ENCODE results near the gene CRYBB1. TPM values are rescaled to one million over a fixed set of nuclear protein-coding genes. Genes with fewer than 3 reads are reported as not detected.

The CRYBB1 gene
- under 1 TPM in 2 of 4 donors, not detected in 2; 0.25 to 0.75 TPM for polyA plus RNA-seq
- long read RNA-seq, donor 1: 0 reads
- long read RNA-seq, donor 2: 0 reads
- long read RNA-seq, donor 3: 0 reads
- long read RNA-seq, donor 4: 0 reads
- long read RNA-seq, donor 5: 0 reads
- long read RNA-seq, donor 6: 0 reads
- long read RNA-seq, donor 7: 0 reads
- long read RNA-seq, donor 8: 0 reads
- long read RNA-seq, donor 9, partial matches to known transcripts: 0 of 1 reads
- long read RNA-seq, donor 9, other reads (novel, unspliced or antisense): 0 of 1 reads
- long read RNA-seq, donor 10, partial matches to known transcripts: 0 of 1 reads
- long read RNA-seq, donor 10, other reads (novel, unspliced or antisense): 0 of 1 reads

- Histone ChIP-seq H3K27me3 (ENCODE audit: control insufficient read depth in 3 of 3, insufficient read depth in 3 of 3, low read length in 3 of 3) (peaks cover 0 to 10% (median 0%) of the 10 kb centered on the region in 3 donors), H3K4me3 (ENCODE audit: low read depth in 1 of 3, low read length in 3 of 3) (no peak within 1 kb of the TSS), H3K36me3 (ENCODE audit: control insufficient read depth in 3 of 3, insufficient read depth in 2 of 3, low read depth in 1 of 3, low read length in 3 of 3) (no peaks in the 10 kb centered on the region), H3K27ac (ENCODE audit: low read depth in 1 of 3, low read length in 2 of 3) (no peak within 1 kb of the TSS), H3K4me1 (ENCODE audit: control insufficient read depth in 3 of 3, insufficient read depth in 2 of 3, low read depth in 1 of 3, low read length in 2 of 3) (no peaks in the 10 kb centered on the region), H3K9me3 (ENCODE audit: control insufficient read depth in 2 of 2, insufficient read depth in 1 of 2, low read depth in 1 of 2, low read length in 1 of 2) (no peaks in the 10 kb centered on the region)
- DNase-seq (no peak), FAIRE-seq (no peak)
- 58 to 64% (median 59%) methylated on average over 7 of the region's 7 CpGs for WGBS, 3 donors
Observed at GRCh38 chr22:26617271-26618199, at the start of gene CRYBB1. Gene CRYBB1 (minus strand): TSS chr22:26618027. CDS start chr22:26616319, 1,708 bp downstream.

- Histone ChIP-seq H3K27ac (ENCODE audit: low read depth in 1 of 3, low read length in 2 of 3) (no peak overlapping the region), H3K4me3 (ENCODE audit: low read depth in 1 of 3, low read length in 3 of 3) (no peak overlapping the region), H3K4me1 (ENCODE audit: control insufficient read depth in 3 of 3, insufficient read depth in 2 of 3, low read depth in 1 of 3, low read length in 2 of 3) (peaks cover 0 to 2% (median 0%) of the 10 kb centered on the region in 3 donors), H3K9me3 (ENCODE audit: control insufficient read depth in 2 of 2, insufficient read depth in 1 of 2, low read depth in 1 of 2, low read length in 1 of 2) (no peaks in the 10 kb centered on the region), H3K36me3 (ENCODE audit: control insufficient read depth in 3 of 3, insufficient read depth in 2 of 3, low read depth in 1 of 3, low read length in 3 of 3) (no peaks in the 10 kb centered on the region), H3K27me3 (ENCODE audit: control insufficient read depth in 3 of 3, insufficient read depth in 3 of 3, low read length in 3 of 3) (peaks cover 0 to 2% (median 0%) of the 10 kb centered on the region in 3 donors)
- no peak for FAIRE-seq
- no peak for DNase-seq
- 83 to 89% (median 84%) methylated on average over 13 of the region's 13 CpGs for WGBS, 3 donors
Observed at GRCh38 chr22:26667140-26667539, 49.3 kb upstream of the CRYBB1 start.

- H3K36me3 ChIP-seq (ENCODE audit: control insufficient read depth in 3 of 3, insufficient read depth in 2 of 3, low read depth in 1 of 3, low read length in 3 of 3): no peaks in the 10 kb centered on the region
- DNase-seq (no peak), FAIRE-seq (no peak)
- H3K4me3 ChIP-seq (ENCODE audit: low read depth in 1 of 3, low read length in 3 of 3): no peak overlapping the region
- H3K27me3 ChIP-seq (ENCODE audit: control insufficient read depth in 3 of 3, insufficient read depth in 3 of 3, low read length in 3 of 3): peaks cover 0 to 10% (median under 1%) of the 10 kb centered on the region in 3 donors
- H3K27ac ChIP-seq (ENCODE audit: low read depth in 1 of 3, low read length in 2 of 3): no peak overlapping the region
- no peaks in the 10 kb centered on the region for H3K9me3 ChIP-seq (ENCODE audit: control insufficient read depth in 2 of 2, insufficient read depth in 1 of 2, low read depth in 1 of 2, low read length in 1 of 2)
- H3K4me1 ChIP-seq (ENCODE audit: control insufficient read depth in 3 of 3, insufficient read depth in 2 of 3, low read depth in 1 of 3, low read length in 2 of 3): no peaks in the 10 kb centered on the region
- 30 to 34% (median 33%) methylated on average over 4 of the region's 4 CpGs for WGBS, 3 donors
Observed at GRCh38 chr22:26665813-26666231, 48.0 kb upstream of the CRYBB1 start.

- Histone ChIP-seq H3K27ac (ENCODE audit: low read depth in 1 of 3, low read length in 2 of 3) (no peak overlapping the region), H3K27me3 (ENCODE audit: control insufficient read depth in 3 of 3, insufficient read depth in 3 of 3, low read length in 3 of 3) (peaks cover 0 to 27% (median 2%) of the 10 kb centered on the region in 3 donors), H3K4me1 (ENCODE audit: control insufficient read depth in 3 of 3, insufficient read depth in 2 of 3, low read depth in 1 of 3, low read length in 2 of 3) (peaks cover 0 to 2% (median 0%) of the 10 kb centered on the region in 3 donors), H3K36me3 (ENCODE audit: control insufficient read depth in 3 of 3, insufficient read depth in 2 of 3, low read depth in 1 of 3, low read length in 3 of 3) (no peaks in the 10 kb centered on the region), H3K4me3 (ENCODE audit: low read depth in 1 of 3, low read length in 3 of 3) (no peak overlapping the region), H3K9me3 (ENCODE audit: control insufficient read depth in 2 of 2, insufficient read depth in 1 of 2, low read depth in 1 of 2, low read length in 1 of 2) (no peaks in the 10 kb centered on the region)
- FAIRE-seq (no peak), DNase-seq (no peak)
- WGBS, 3 donors: 72 to 80% (median 76%) methylated on average over 9 of the region's 9 CpGs
Observed at GRCh38 chr22:26663374-26663923, 45.6 kb upstream of the CRYBB1 start.

GRCh38 chr22:26662160-26662559, 44.3 kb upstream of the CRYBB1 start:
- H3K27ac ChIP-seq (ENCODE audit: low read depth in 1 of 3, low read length in 2 of 3): no peak overlapping the region
- DNase-seq (no peak), FAIRE-seq (no peak)
- peaks cover 0 to 40% (median 2%) of the 10 kb centered on the region in 3 donors for H3K27me3 ChIP-seq (ENCODE audit: control insufficient read depth in 3 of 3, insufficient read depth in 3 of 3, low read length in 3 of 3)
- no peak overlapping the region for H3K4me3 ChIP-seq (ENCODE audit: low read depth in 1 of 3, low read length in 3 of 3)
- H3K9me3 ChIP-seq (ENCODE audit: control insufficient read depth in 2 of 2, insufficient read depth in 1 of 2, low read depth in 1 of 2, low read length in 1 of 2): no peaks in the 10 kb centered on the region
- no peaks in the 10 kb centered on the region for H3K36me3 ChIP-seq (ENCODE audit: control insufficient read depth in 3 of 3, insufficient read depth in 2 of 3, low read depth in 1 of 3, low read length in 3 of 3)
- peaks cover 0 to 7% (median 3%) of the 10 kb centered on the region in 3 donors for H3K4me1 ChIP-seq (ENCODE audit: control insufficient read depth in 3 of 3, insufficient read depth in 2 of 3, low read depth in 1 of 3, low read length in 2 of 3)
- WGBS, 3 donors: 68 to 89% (median 83%) methylated on average over 2 of the region's 2 CpGs

- FAIRE-seq (no peak), DNase-seq (no peak)
- 53 to 76% (median 59%) methylated on average over 7 of the region's 7 CpGs for WGBS, 3 donors
Observed at GRCh38 chr22:26660961-26661578, 43.2 kb upstream of the CRYBB1 start.

GRCh38 chr22:26660356-26660755, 42.5 kb upstream of the CRYBB1 start:
- Histone ChIP-seq H3K27ac (ENCODE audit: low read depth in 1 of 3, low read length in 2 of 3) (no peak overlapping the region), H3K4me1 (ENCODE audit: control insufficient read depth in 3 of 3, insufficient read depth in 2 of 3, low read depth in 1 of 3, low read length in 2 of 3) (peaks cover 0 to 11% (median 4%) of the 10 kb centered on the region in 3 donors), H3K36me3 (ENCODE audit: control insufficient read depth in 3 of 3, insufficient read depth in 2 of 3, low read depth in 1 of 3, low read length in 3 of 3) (no peaks in the 10 kb centered on the region), H3K4me3 (ENCODE audit: low read depth in 1 of 3, low read length in 3 of 3) (no peak overlapping the region), H3K9me3 (ENCODE audit: control insufficient read depth in 2 of 2, insufficient read depth in 1 of 2, low read depth in 1 of 2, low read length in 1 of 2) (no peaks in the 10 kb centered on the region), H3K27me3 (ENCODE audit: control insufficient read depth in 3 of 3, insufficient read depth in 3 of 3, low read length in 3 of 3) (peaks cover 0 to 53% (median 4%) of the 10 kb centered on the region in 3 donors)
- DNase-seq: no peak
- WGBS, 3 donors: 73 to 82% (median 77%) methylated on average over 6 of the region's 6 CpGs
- no peak for FAIRE-seq

More at GRCh38 chr22:26660961-26661578, 43.2 kb upstream of the CRYBB1 start:
- H3K4me3 ChIP-seq (ENCODE audit: low read depth in 1 of 3, low read length in 3 of 3): no peak overlapping the region
- peaks cover 0 to 47% (median 4%) of the 10 kb centered on the region in 3 donors for H3K27me3 ChIP-seq (ENCODE audit: control insufficient read depth in 3 of 3, insufficient read depth in 3 of 3, low read length in 3 of 3)
- H3K9me3 ChIP-seq (ENCODE audit: control insufficient read depth in 2 of 2, insufficient read depth in 1 of 2, low read depth in 1 of 2, low read length in 1 of 2): no peaks in the 10 kb centered on the region
- no peak overlapping the region for H3K27ac ChIP-seq (ENCODE audit: low read depth in 1 of 3, low read length in 2 of 3)
- no peaks in the 10 kb centered on the region for H3K36me3 ChIP-seq (ENCODE audit: control insufficient read depth in 3 of 3, insufficient read depth in 2 of 3, low read depth in 1 of 3, low read length in 3 of 3)
- peaks cover 0 to 11% (median 4%) of the 10 kb centered on the region in 3 donors for H3K4me1 ChIP-seq (ENCODE audit: control insufficient read depth in 3 of 3, insufficient read depth in 2 of 3, low read depth in 1 of 3, low read length in 2 of 3)

Data from small intestine (tissue), 16 donors.